ENCODE measurements around the gene FRMD8. TPM values are rescaled to one million over a fixed set of nuclear protein-coding genes. Genes with fewer than 3 reads are reported as not detected.

The FRMD8 gene
- total RNA-seq, 1 donor from 2014 or later: 44.0 TPM

- no peak for DNase-seq (ENCODE audit: low spot score)
These were observed 5.9 kb downstream of the FRMD8 start for GRCh38 chr11:65392186-65392829.

GRCh38 chr11:65392899-65393298 lies 6.5 kb downstream of the FRMD8 start:
- DNase-seq (ENCODE audit: low spot score): no peak

- no peak for DNase-seq (ENCODE audit: low spot score)
These were observed 7.2 kb downstream of the FRMD8 start for GRCh38 chr11:65393513-65394079.

GRCh38 chr11:65394125-65394536 lies 7.7 kb downstream of the FRMD8 start:
- no peak for DNase-seq (ENCODE audit: low spot score)

- no peak for DNase-seq (ENCODE audit: low spot score)
These were observed 9.6 kb downstream of the FRMD8 start for GRCh38 chr11:65395961-65396530.

GRCh38 chr11:65396769-65397745 lies 10.6 kb downstream of the FRMD8 start:
- DNase-seq (ENCODE audit: low spot score): no peak

- DNase-seq (ENCODE audit: low spot score): no peak
These were observed 12.0 kb downstream of the FRMD8 start for GRCh38 chr11:65398362-65398910.

GRCh38 chr11:65399249-65399648 lies 12.8 kb downstream of the FRMD8 start:
- no peak for DNase-seq (ENCODE audit: low spot score)

- no peak for DNase-seq (ENCODE audit: low spot score)
These were observed 13.4 kb downstream of the FRMD8 start for GRCh38 chr11:65399845-65400244.

- no peak for DNase-seq (ENCODE audit: low spot score)
These were observed 14.1 kb downstream of the FRMD8 start for GRCh38 chr11:65400307-65401072.

GRCh38 chr11:65401073-65401802 lies 14.8 kb downstream of the FRMD8 start:
- DNase-seq (ENCODE audit: low spot score): no peak

GRCh38 chr11:65401803-65402248 lies 15.4 kb downstream of the FRMD8 start:
- DNase-seq (ENCODE audit: low spot score): no peak

GRCh38 chr11:65402790-65403189 lies 16.4 kb downstream of the FRMD8 start:
- no peak for DNase-seq (ENCODE audit: low spot score)

- DNase-seq (ENCODE audit: low spot score): no peak
These were observed 17.2 kb downstream of the FRMD8 start for GRCh38 chr11:65403607-65404121.

GRCh38 chr11:65404210-65404609 lies 17.8 kb downstream of the FRMD8 start:
- DNase-seq (ENCODE audit: low spot score): no peak

GRCh38 chr11:65404638-65405339 lies 18.4 kb downstream of the FRMD8 start:
- DNase-seq (ENCODE audit: low spot score): no peak

GRCh38 chr11:65410936-65411680 lies 24.7 kb downstream of the FRMD8 start:
- peak; percentile 83 for DNase-seq (ENCODE audit: low spot score)

GRCh38 chr11:65411681-65412070 lies 25.2 kb downstream of the FRMD8 start:
- DNase-seq (ENCODE audit: low spot score): peak; percentile 86
